ENCODE data around the gene PUM2.
A peak's percentile ranks its signal among the peaks of the same experiment; 100 is the strongest.

Gene PUM2

GRCh38 chr2:20357638-20358389 is 7.2 kb upstream of the PUM2 start:
- Histone ChIP-seq H3K36me3 (ENCODE audit: control insufficient read depth, insufficient read depth, low read length) (no peaks in the 10 kb centered on the region), H3K27ac (ENCODE audit: insufficient read depth, low read depth, low read length, poor library complexity, severe bottlenecking) (no peak overlapping the region), H3K4me1 (ENCODE audit: control insufficient read depth, insufficient read depth, low read length) (peaks cover under 1% of the 10 kb centered on the region), H3K27me3 (ENCODE audit: control insufficient read depth, insufficient read depth, low read length, poor library complexity, severe bottlenecking) (no peaks in the 10 kb centered on the region), H3K9me3 (ENCODE audit: control insufficient read depth, low read length) (no peaks in the 10 kb centered on the region), H3K4me3 (ENCODE audit: insufficient read depth, low read depth, low read length) (no peak overlapping the region)
- 95 to 96% methylated on average over 13 of the region's 13 CpGs for WGBS, 2 experiments

- peaks cover 12% of the 10 kb centered on the region for H3K4me1 ChIP-seq (ENCODE audit: control insufficient read depth, insufficient read depth, low read length)
- WGBS, 2 experiments: 86 to 100% methylated on average over 2 to 3 of the region's 3 CpGs
These were observed 5.4 kb upstream of the PUM2 start for GRCh38 chr2:20356042-20356441.

GRCh38 chr2:20355131-20355530 is 4.5 kb upstream of the PUM2 start:
- 96 to 97% methylated on average over 2 of the region's 2 CpGs for WGBS, 2 experiments
- peaks cover 12% of the 10 kb centered on the region for H3K4me1 ChIP-seq (ENCODE audit: control insufficient read depth, insufficient read depth, low read length)
- H3K9me3 ChIP-seq (ENCODE audit: control insufficient read depth, low read length): no peaks in the 10 kb centered on the region
- H3K4me3 ChIP-seq (ENCODE audit: insufficient read depth, low read depth, low read length): no peak overlapping the region
- H3K27me3 ChIP-seq (ENCODE audit: control insufficient read depth, insufficient read depth, low read length, poor library complexity, severe bottlenecking): no peaks in the 10 kb centered on the region
- H3K27ac ChIP-seq (ENCODE audit: insufficient read depth, low read depth, low read length, poor library complexity, severe bottlenecking): no peak overlapping the region
- no peaks in the 10 kb centered on the region for H3K36me3 ChIP-seq (ENCODE audit: control insufficient read depth, insufficient read depth, low read length)

More at GRCh38 chr2:20356042-20356441, 5.4 kb upstream of the PUM2 start:
- H3K36me3 ChIP-seq (ENCODE audit: control insufficient read depth, insufficient read depth, low read length): no peaks in the 10 kb centered on the region
- no peak overlapping the region for H3K4me3 ChIP-seq (ENCODE audit: insufficient read depth, low read depth, low read length)
- no peak overlapping the region for H3K27ac ChIP-seq (ENCODE audit: insufficient read depth, low read depth, low read length, poor library complexity, severe bottlenecking)
- no peaks in the 10 kb centered on the region for H3K9me3 ChIP-seq (ENCODE audit: control insufficient read depth, low read length)
- no peaks in the 10 kb centered on the region for H3K27me3 ChIP-seq (ENCODE audit: control insufficient read depth, insufficient read depth, low read length, poor library complexity, severe bottlenecking)

- no peak overlapping the region for H3K4me3 ChIP-seq (ENCODE audit: insufficient read depth, low read depth, low read length)
- no peaks in the 10 kb centered on the region for H3K27me3 ChIP-seq (ENCODE audit: control insufficient read depth, insufficient read depth, low read length, poor library complexity, severe bottlenecking)
- H3K36me3 ChIP-seq (ENCODE audit: control insufficient read depth, insufficient read depth, low read length): no peaks in the 10 kb centered on the region
- no peak overlapping the region for H3K27ac ChIP-seq (ENCODE audit: insufficient read depth, low read depth, low read length, poor library complexity, severe bottlenecking)
- 86 to 87% methylated on average over 9 of the region's 9 CpGs for WGBS, 2 experiments
- H3K9me3 ChIP-seq (ENCODE audit: control insufficient read depth, low read length): no peaks in the 10 kb centered on the region
- peaks cover 16% of the 10 kb centered on the region for H3K4me1 ChIP-seq (ENCODE audit: control insufficient read depth, insufficient read depth, low read length)
These were observed 2.8 kb upstream of the PUM2 start for GRCh38 chr2:20353241-20353992.

GRCh38 chr2:20352581-20353216 is 2.1 kb upstream of the PUM2 start:
- Histone ChIP-seq H3K27me3 (ENCODE audit: control insufficient read depth, insufficient read depth, low read length, poor library complexity, severe bottlenecking) (no peaks in the 10 kb centered on the region), H3K9me3 (ENCODE audit: control insufficient read depth, low read length) (no peaks in the 10 kb centered on the region), H3K4me3 (ENCODE audit: insufficient read depth, low read depth, low read length) (no peak overlapping the region), H3K4me1 (ENCODE audit: control insufficient read depth, insufficient read depth, low read length) (peaks cover 18% of the 10 kb centered on the region), H3K27ac (ENCODE audit: insufficient read depth, low read depth, low read length, poor library complexity, severe bottlenecking) (peak overlapping the region; percentile 41), H3K36me3 (ENCODE audit: control insufficient read depth, insufficient read depth, low read length) (no peaks in the 10 kb centered on the region)
- WGBS, 2 experiments: 85 to 91% methylated on average over 5 of the region's 5 CpGs

- H3K27me3 ChIP-seq (ENCODE audit: control insufficient read depth, insufficient read depth, low read length, poor library complexity, severe bottlenecking): no peaks in the 10 kb centered on the region
- 48 to 52% methylated on average over 4 of the region's 4 CpGs for WGBS, 2 experiments
- no peak overlapping the region for H3K27ac ChIP-seq (ENCODE audit: insufficient read depth, low read depth, low read length, poor library complexity, severe bottlenecking)
These were observed 1.6 kb upstream of the PUM2 start for GRCh38 chr2:20352230-20352578.

GRCh38 chr2:20351555-20352229 is 1.0 kb upstream of the PUM2 start:
- H3K4me3 ChIP-seq (ENCODE audit: insufficient read depth, low read depth, low read length): peak overlapping the region; percentile 57
- H3K9me3 ChIP-seq (ENCODE audit: control insufficient read depth, low read length): no peaks in the 10 kb centered on the region
- peaks cover 18% of the 10 kb centered on the region for H3K4me1 ChIP-seq (ENCODE audit: control insufficient read depth, insufficient read depth, low read length)
- no peaks in the 10 kb centered on the region for H3K27me3 ChIP-seq (ENCODE audit: control insufficient read depth, insufficient read depth, low read length, poor library complexity, severe bottlenecking)
- no peaks in the 10 kb centered on the region for H3K36me3 ChIP-seq (ENCODE audit: control insufficient read depth, insufficient read depth, low read length)
- H3K27ac ChIP-seq (ENCODE audit: insufficient read depth, low read depth, low read length, poor library complexity, severe bottlenecking): peak overlapping the region; percentile 94
- WGBS, 2 experiments: 29% methylated on average over 13 of the region's 13 CpGs

More at GRCh38 chr2:20352230-20352578, 1.6 kb upstream of the PUM2 start:
- H3K4me1 ChIP-seq (ENCODE audit: control insufficient read depth, insufficient read depth, low read length): peaks cover 18% of the 10 kb centered on the region
- H3K4me3 ChIP-seq (ENCODE audit: insufficient read depth, low read depth, low read length): no peak overlapping the region
- H3K9me3 ChIP-seq (ENCODE audit: control insufficient read depth, low read length): no peaks in the 10 kb centered on the region
- no peaks in the 10 kb centered on the region for H3K36me3 ChIP-seq (ENCODE audit: control insufficient read depth, insufficient read depth, low read length)

- WGBS, 2 experiments: 0% methylated on average over 67 of the region's 67 CpGs
- H3K9me3 ChIP-seq (ENCODE audit: control insufficient read depth, low read length): no peaks in the 10 kb centered on the region
- H3K36me3 ChIP-seq (ENCODE audit: control insufficient read depth, insufficient read depth, low read length): no peaks in the 10 kb centered on the region
- H3K27me3 ChIP-seq (ENCODE audit: control insufficient read depth, insufficient read depth, low read length, poor library complexity, severe bottlenecking): no peaks in the 10 kb centered on the region
- H3K27ac ChIP-seq (ENCODE audit: insufficient read depth, low read depth, low read length, poor library complexity, severe bottlenecking): peak overlapping the region; percentile 99
- peaks cover 18% of the 10 kb centered on the region for H3K4me1 ChIP-seq (ENCODE audit: control insufficient read depth, insufficient read depth, low read length)
- peak overlapping the region; percentile 93 for H3K4me3 ChIP-seq (ENCODE audit: insufficient read depth, low read depth, low read length)
These were observed 467 bp downstream of the PUM2 start for GRCh38 chr2:20350041-20350712.

GRCh38 chr2:20349513-20349921 is 1.1 kb downstream of the PUM2 start:
- Histone ChIP-seq H3K36me3 (ENCODE audit: control insufficient read depth, insufficient read depth, low read length) (no peaks in the 10 kb centered on the region), H3K4me3 (ENCODE audit: insufficient read depth, low read depth, low read length) (peak overlapping the region; percentile 93), H3K4me1 (ENCODE audit: control insufficient read depth, insufficient read depth, low read length) (peaks cover 18% of the 10 kb centered on the region), H3K9me3 (ENCODE audit: control insufficient read depth, low read length) (no peaks in the 10 kb centered on the region), H3K27ac (ENCODE audit: insufficient read depth, low read depth, low read length, poor library complexity, severe bottlenecking) (peak overlapping the region; percentile 99), H3K27me3 (ENCODE audit: control insufficient read depth, insufficient read depth, low read length, poor library complexity, severe bottlenecking) (no peaks in the 10 kb centered on the region)
- WGBS, 2 experiments: 3 to 4% methylated on average over 4 of the region's 5 CpGs

Measured in ectodermal cell (in vitro differentiated cells).